ENCODE results near the gene CYBA. TPM values are rescaled to one million over a fixed set of nuclear protein-coding genes. Genes with fewer than 3 reads are reported as not detected.

Gene CYBA
- total and polyA plus RNA-seq, 9 of the 15 experiments (the other 6 are each of a cell fraction or from before 2014, with no cell fraction given) = 0.34 to 683 (median 93.0) TPM

GRCh38 chr16:88687676-88688012 is 36.8 kb upstream of the CYBA start (continued):
- TF ChIP-seq BCLAF1 (IDR thresholded peaks at IDR 0.05; ENCODE audit: borderline replicate concordance in 1 of 2, control insufficient read depth in 1 of 2, low read depth in 2 of 2, low read length in 1 of 2) = no peak
- TF ChIP-seq CC2D1A (IDR thresholded peaks at IDR 0.05) = 0 out of 2 replicates have a peak, but pooled peaks have one; percentile 9
- TF ChIP-seq HCFC1 (IDR thresholded peaks at IDR 0.05; ENCODE audit: low read depth, low read length) = no peak
- TF ChIP-seq TRIM25 (IDR thresholded peaks at IDR 0.05; ENCODE audit: borderline replicate concordance) = peak; percentile 39; the same call in 1 of the 2 replicates
- TF ChIP-seq RBM39 (optimal IDR thresholded peaks at IDR 0.05; ENCODE audit: low read depth, low read length) = no peak
- TF ChIP-seq ZNF263 (CRISPR knock-in tag; IDR thresholded peaks at IDR 0.05; ENCODE audit: borderline replicate concordance) = 0 out of 2 replicates have a peak, but pooled peaks have one; percentile 15
- TF ChIP-seq FOXA3 (CRISPR knock-in tag; conservative IDR thresholded peaks at IDR 0.05 in 1 of 2, IDR thresholded peaks at IDR 0.05 in 1 of 2) = 0 out of 4 replicates have a peak, but pooled peaks of 1 of the 2 experiments have one; percentile 46
- no peak for TF ChIP-seq IRF2 (CRISPR knock-in tag; IDR thresholded peaks at IDR 0.05)
- TF ChIP-seq E2F1 (CRISPR knock-in tag; IDR thresholded peaks at IDR 0.05) = no peak
- TF ChIP-seq SRSF9 (IDR thresholded peaks at IDR 0.05; ENCODE audit: borderline replicate concordance, low read depth, low read length) = no peak
- TF ChIP-seq ZC3H8 (IDR thresholded peaks at IDR 0.05) = no peak
- peak in 1 of 2 experiments; percentile 77; a peak in 1 of 4 replicates for TF ChIP-seq TEAD1 (CRISPR knock-in tag; IDR thresholded peaks at IDR 0.05)
- no peak for TF ChIP-seq TSHZ1 (CRISPR knock-in tag; IDR thresholded peaks at IDR 0.05)
- 0 out of 2 replicates have a peak, but pooled peaks have one; percentile 39 for TF ChIP-seq CEBPG (CRISPR knock-in tag; IDR thresholded peaks at IDR 0.05)
- no peak for TF ChIP-seq CEBPG (tag; conservative IDR thresholded peaks at IDR 0.05 in 1 of 2, IDR thresholded peaks at IDR 0.05 in 1 of 2)
